GM20431 (cell line): ENCODE results near the gene PPIE.

Experiments
- in situ Hi-C: fragments of 300-500 bp; cut with MseI, MboI; formaldehyde crosslinking; loops from one replicate; pipeline ENCODE4 v1.15.0; 2020; ENCODE audit warnings: low sequenced_read_pairs; ENCODE audit not compliant: unreplicated experiment

Gene PPIE

DNA sequence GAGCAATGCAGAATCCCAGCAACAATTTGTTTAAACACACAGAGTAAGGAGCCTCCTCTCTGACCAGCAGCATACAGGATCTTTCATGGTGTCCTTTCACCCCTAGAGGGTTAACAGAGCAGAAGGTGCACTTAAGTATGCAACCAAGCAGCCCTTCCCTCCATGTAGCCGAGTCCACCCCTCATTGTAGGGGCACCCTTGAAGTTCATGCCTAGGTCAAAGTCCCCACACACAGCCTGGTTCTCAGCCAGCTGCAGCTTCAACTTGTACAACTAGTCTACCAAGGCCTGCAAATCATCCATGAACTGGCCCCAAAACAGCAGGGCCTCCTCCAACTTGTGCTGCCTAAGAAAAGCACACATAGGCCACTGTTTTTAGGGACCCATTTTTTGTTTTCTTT is 57.0 kb downstream of the PPIE start:
- in situ Hi-C loops, result loop anchor here (10.0 kb wide), 1 partner anchor 61 kb away; the partner anchor contains the start of gene PPIE

DNA sequence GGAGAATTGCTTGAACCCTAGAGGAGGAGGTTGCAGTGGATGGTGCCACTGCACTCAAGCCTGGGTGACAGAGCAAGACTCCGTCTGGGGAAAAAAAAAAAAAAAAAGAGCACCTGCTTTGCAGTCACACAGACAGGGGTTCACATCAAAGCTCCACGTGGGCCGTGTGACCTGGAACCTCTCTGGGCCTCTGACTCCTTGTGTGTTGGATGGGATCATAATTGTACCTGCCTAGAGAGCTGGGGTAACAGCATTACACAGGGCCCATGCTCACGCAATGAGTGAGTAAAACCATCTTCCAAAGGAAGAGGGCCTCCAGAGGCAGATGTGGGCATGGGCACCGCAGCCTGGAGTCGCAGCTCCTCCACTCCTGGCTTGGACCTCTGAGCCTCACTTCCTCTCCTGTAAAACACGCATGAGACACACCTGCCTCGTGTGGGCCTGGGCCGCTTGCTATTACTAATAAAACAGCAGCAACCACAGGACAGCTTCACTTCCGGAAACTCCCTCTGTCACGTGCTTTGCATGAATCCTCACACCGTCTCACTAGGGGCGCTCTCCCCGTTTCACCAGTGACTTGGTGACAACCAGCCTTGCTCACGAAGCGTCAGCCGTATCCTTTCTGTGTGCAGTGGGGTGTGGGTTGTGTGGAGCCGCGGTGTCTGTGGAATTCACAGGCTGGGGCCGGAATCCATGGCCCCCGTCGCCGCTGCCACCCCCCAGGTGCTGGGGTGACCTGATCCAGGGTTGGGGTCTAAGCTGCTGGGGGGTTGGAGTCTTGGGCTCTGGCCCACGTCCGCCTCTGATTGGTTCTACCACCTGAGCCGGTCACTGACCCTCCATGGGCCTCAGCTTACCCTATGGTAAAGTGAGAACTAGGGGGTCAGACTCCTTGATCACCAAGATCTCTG is 60.4 kb downstream of the PPIE start:
- in situ Hi-C loops, result loop anchor here (10.0 kb wide), 1 partner anchor 64 kb away; the partner anchor contains the start of gene PPIE

DNA sequence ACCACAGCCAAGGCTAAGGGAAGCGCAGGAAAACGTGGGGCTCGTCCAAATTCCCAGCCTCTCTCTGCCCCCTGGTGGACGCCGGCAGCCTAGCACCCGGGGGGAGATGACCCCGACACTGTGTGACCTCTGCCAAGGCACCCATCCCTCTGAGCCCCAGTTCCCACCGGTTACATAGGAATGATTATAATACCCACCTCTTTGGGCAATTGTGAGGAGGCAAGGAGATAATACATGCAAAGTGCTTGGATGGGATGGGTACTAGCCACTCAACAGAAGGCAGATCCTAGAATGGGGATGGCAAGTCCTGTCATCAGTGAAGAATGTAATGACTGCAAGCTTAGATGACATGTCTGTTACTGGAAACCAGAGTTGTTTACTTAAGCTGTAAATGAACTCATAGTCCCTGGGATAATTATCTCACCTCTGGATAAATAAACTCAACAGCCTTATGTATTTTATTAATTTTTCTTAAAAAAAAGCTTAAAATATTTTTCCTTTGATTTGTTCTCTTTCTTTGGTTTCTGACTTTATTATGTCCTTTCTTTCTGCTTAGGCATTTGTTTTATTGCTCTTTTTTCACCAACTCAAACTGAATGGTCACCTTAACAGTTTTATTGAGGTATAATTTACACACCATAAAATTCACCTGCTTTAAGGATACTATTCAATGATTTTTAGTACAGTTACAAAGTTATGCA is 61.2 kb downstream of the PPIE start:
- in situ Hi-C loops, result loop anchor here (10.0 kb wide), 1 partner anchor 65 kb away; the partner anchor contains the start of gene PPIE

DNA sequence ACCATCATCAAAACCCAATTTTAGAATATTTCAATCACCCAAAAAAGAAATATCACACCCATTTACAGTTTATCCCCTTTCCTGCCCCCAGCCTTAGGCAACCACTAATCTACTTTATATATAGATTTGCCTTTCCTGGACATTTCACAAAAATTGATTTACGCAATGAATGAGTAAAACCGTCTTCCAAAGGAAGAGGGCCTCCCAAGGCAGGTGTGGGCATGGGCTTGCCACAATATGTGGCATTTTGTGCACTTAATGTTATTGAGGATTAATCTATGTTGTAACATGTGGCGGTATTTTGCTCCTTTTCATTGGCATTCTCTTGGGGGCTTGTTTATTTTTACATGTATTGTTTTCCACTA is 61.8 kb downstream of the PPIE start:
- in situ Hi-C loops, result no loop called here

DNA sequence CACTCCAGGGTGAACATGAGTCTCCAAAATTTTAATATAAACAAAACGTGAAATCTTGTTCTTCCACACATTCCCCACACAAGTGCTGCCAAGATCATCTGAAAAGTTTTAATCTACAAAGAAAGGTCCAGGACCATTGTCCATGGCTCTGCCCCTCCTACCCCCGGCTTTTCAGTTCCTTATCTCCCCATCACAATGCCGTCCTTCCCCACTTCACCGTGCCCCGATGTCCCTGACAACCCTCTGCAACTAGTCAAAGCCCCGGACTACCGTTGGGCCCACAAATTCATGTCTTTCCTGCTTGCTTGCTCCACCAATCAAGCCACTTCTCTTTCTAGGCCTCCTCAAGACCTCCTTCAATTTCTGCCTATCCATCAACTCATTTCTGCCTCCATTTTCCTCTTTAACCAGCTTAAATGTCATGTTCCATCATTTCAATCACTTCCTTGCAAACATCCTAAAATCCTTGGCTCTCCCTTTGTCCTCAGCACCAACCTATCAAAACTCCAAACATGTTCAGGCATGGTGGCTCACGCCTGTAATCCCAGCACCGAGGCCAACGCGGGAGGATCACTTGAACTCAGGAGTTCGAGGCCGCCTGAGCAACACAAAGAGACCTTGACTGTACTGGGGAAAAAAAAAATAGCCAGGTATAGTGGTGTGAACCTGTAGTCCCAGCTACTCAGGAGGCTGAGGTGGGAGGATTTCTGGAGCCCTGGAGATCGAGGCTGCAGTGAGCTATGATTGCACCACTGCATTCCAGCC is 64.0 kb downstream of the PPIE start:
- in situ Hi-C loops, result no loop called here

DNA sequence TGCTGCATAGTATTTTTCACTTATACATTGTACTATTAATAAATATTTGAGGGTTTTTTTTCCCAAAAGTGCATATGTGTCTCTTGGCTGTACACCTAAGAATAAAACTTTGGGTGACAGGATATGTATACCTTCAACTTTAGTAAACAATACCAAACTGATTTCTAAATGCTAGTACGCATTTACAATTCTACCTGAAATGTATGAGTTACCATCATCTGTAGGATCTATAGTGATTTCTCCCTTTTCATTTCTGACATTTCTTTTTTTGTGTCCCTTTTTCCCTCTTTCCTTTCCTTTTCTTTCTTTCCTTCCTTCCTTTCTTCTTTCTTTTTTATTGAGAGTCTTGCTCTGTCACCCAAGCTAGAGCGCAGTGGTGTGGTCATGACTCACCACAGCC is 66.7 kb downstream of the PPIE start:
- in situ Hi-C loops, result no loop called here

DNA sequence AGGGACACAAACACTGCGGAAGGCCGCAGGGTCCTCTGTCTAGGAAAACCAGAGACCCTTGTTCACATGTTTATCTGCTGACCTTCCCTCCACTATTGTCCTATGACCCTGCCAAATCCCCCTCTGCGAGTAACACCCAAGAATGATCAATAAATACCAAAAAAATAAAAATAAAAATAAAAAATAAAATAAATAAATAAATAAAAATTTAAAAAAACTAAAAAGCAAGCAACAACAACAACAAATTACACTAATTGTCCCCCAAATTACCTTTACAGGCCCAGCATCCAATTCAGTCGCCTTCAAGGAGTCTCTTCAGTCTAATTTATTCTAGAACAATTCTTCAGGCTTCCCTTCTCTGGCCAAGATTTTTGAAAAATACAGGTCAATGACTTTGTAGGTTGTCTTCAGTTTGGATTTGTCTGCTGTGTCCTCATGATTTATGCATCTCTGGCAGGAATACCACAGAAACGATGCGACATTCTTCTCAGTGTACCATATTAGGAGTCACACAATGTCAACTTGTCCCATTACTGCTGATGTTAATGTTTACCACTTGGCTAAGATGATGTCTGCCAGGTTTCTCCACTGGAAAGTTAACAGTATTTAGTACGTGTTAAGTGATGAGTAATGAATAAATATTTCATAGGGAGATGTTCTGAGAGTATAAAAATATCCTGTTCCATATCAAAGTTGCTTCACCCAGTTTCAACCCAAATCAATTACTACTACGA is 70.3 kb downstream of the PPIE start:
- in situ Hi-C loops, result no loop called here

DNA sequence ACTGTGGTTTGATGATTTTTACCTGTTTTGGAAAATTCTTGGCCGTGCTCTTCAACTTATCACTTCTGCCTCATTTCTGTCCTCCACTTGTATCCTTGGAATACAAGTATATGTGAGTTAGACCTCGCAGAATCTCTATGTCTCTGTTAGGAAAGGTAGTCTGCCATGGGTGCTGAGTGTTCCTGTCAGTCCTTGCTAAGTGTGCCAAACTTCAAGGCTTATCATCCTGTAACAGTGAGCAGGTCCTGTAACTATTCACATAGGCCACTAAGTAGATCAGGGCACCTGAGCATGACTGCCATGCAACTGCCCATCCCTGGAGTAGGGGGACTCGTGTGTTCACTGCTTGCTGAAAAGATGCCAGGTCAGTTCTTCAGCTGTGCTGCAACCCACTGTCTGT is 74.2 kb downstream of the PPIE start:
- in situ Hi-C loops, result loop anchor here (10.0 kb wide), 1 partner anchor 152 kb away; no protein-coding TSS in a partner anchor
